Prostate gland (tissue), 2 donors: ENCODE data around the gene STOM. TPM values are rescaled to one million over a fixed set of nuclear protein-coding genes. Genes with fewer than 3 reads are reported as not detected.
A peak's percentile ranks its signal among the peaks of the same experiment; 100 is the strongest.

ENCODE experiments used
- DNase-seq: peaks from one replicate; pipeline ENCODE4 v3.0.0-alpha.2; 2019; ENCODE audit warnings: low spot score
- H3K27ac ChIP-seq, 2 donors: fragments of 200-600 bp; sonication (generic); 2 replicates each; pipeline ENCODE4 v1.5.1; 2017 to 2019
- H3K27me3 ChIP-seq: fragments of 200-600 bp; sonication (generic); replicated peaks from 2 replicates; pipeline ENCODE4 v1.5.1; 2019; ENCODE audit not compliant: insufficient read depth
- H3K36me3 ChIP-seq, 2 donors: fragments of 200-600 bp; sonication (generic); 1 replicate in 1 of 2; 2 replicates in 1 of 2; pipeline versions ENCODE4 v1.5.1 to v1.8.1; 2017 to 2019
- H3K4me1 ChIP-seq: fragments of 200-600 bp; sonication (generic); replicated peaks from 2 replicates; pipeline ENCODE4 v1.5.1; 2019
- H3K4me3 ChIP-seq, 2 donors: fragments of 200-600 bp; sonication (generic); 2 replicates each; pipeline ENCODE4 v1.5.1; 2017 to 2019
- H3K9me3 ChIP-seq: fragments of 200-600 bp; sonication (generic); 2 replicates; pipeline ENCODE4 v1.5.1; 2017
- POLR2A ChIP-seq: fragments of 450-650 bp; IDR thresholded peaks from one replicate; pipeline ENCODE4 v1.6.1; 2016; ENCODE audit warnings: antibody characterized with exemption, mild to moderate bottlenecking
- POLR2AphosphoS5 ChIP-seq: sonication (generic); formaldehyde crosslinking; IDR thresholded peaks from one replicate; pipeline ENCODE4 v1.6.1; 2017; ENCODE audit warnings: antibody characterized with exemption
- WGBS: methylation state at CpG from one replicate; pipeline ENCODE4 v1.1.5; 2018; 5-methylcytosine and 5-hydroxymethylcytosine counted together
- intact Hi-C: fragments of 100-400 bp; cut with DNase I; formaldehyde crosslinking; loops from one replicate; pipeline ENCODE4 v1.14.2; 2022
- total RNA-seq, 2 donors: library from RNA; depleted of rRNA; stranded (reverse); fragments of >200 nt; gene quantifications; one replicate each; pipeline ENCODE4 v1.1.0, GENCODE V29; 2016
- TF ChIP-seq, protein P1 (sequence below), 4 experiments: fragments of 200-600 bp in 2 of 4; fragments of 450-650 bp in 2 of 4; sonication (generic) in 2 of 4; IDR thresholded peaks; 1 replicate in 3 of 4; 2 replicates in 1 of 4; pipeline ENCODE4 v1.5.1; 2016 to 2019; ENCODE audit warnings: antibody characterized with exemption in 4 of 4, mild to moderate bottlenecking in 2 of 4, moderate library complexity in 2 of 4

Gene STOM
- total RNA-seq, 2 donors from 2014 or later, result 64.3 to 85.1 TPM

DNA sequence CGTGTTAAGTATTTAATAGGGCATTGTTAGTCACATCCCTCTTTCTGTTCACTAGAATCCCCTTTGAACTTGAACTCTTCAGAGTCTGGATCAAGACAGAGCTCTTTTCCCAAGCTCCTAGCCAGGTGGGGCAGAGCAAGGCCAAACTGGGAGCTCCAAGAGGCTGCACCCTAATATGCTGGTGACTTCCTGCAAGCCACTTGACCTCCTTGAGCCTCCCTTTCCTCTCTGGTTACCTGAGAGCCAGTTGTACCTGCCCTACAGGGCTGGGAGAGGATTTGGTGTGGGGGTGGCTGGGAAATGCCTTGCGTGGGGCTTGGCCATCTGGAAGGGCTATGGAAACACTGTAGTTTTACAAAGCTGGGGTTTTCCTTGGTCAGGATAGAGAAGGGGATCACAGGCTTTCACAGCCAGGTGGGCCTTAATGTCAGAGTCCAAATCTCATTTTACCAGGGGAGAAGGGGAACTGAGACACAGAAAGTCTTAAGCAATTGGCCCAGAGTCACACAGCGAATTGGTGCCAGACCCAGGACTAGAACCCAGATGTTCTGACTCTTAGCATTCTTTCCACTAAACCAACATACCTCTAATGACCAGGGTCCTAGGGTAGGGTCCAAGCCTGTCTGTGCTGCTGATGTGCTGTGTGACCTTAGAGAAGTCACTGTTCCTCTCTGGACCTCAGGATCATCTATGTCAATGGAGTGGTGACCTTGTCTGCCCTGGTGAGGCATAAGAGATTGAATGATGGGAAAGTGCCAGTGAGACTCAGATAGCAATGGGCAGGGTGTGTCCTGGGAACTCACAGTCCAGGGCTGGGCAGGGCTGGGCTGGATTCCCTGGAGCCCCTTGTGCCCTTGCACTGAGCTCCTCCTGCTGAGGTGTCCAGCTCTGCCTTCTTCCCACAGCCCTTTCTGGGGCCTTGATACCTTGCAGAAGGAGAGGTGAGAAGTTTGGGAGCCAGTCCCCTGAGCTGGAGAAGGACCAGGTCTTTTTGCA is 66.3 kb downstream of the STOM start:
- 86% methylated on average over 3 of the region's 3 CpGs for WGBS
- intact Hi-C loops, result no loop called here
- DNase-seq, result no peak
- H3K4me3 ChIP-seq, result no peak overlapping the region
- TF ChIP-seq, protein P1, sequence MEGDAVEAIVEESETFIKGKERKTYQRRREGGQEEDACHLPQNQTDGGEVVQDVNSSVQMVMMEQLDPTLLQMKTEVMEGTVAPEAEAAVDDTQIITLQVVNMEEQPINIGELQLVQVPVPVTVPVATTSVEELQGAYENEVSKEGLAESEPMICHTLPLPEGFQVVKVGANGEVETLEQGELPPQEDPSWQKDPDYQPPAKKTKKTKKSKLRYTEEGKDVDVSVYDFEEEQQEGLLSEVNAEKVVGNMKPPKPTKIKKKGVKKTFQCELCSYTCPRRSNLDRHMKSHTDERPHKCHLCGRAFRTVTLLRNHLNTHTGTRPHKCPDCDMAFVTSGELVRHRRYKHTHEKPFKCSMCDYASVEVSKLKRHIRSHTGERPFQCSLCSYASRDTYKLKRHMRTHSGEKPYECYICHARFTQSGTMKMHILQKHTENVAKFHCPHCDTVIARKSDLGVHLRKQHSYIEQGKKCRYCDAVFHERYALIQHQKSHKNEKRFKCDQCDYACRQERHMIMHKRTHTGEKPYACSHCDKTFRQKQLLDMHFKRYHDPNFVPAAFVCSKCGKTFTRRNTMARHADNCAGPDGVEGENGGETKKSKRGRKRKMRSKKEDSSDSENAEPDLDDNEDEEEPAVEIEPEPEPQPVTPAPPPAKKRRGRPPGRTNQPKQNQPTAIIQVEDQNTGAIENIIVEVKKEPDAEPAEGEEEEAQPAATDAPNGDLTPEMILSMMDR (IDR thresholded peaks at IDR 0.05), result no peak
- TF ChIP-seq POLR2A (no peak), POLR2AphosphoS5 (no peak)
- H3K27me3 ChIP-seq, result no peaks in the 10 kb centered on the region
- H3K4me1 ChIP-seq, result no peaks in the 10 kb centered on the region
- H3K9me3 ChIP-seq, result no peaks in the 10 kb centered on the region
- peak overlapping the region; percentile 40 to 55 for H3K27ac ChIP-seq
- H3K36me3 ChIP-seq, result no peaks in the 10 kb centered on the region

DNA sequence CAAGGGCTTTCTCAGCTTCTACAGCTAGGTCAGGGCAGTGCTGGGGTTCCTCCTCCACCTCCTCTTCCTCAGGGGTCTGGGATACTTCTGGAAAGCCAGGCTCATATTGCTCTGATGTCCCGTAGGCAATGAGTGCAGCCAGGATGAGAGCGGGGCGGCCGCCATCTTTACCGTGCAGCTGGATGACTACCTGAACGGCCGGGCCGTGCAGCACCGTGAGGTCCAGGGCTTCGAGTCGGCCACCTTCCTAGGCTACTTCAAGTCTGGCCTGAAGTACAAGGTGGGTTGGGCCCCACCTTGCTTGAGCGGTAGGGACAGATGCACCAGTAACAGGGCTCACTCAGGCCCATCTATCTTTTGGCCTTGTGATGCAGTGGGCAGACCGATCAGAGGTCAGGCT is 67.3 kb downstream of the STOM start:
- no peak for DNase-seq
- Histone ChIP-seq H3K4me3 (no peak overlapping the region), H3K4me1 (peaks cover 4% of the 10 kb centered on the region), H3K36me3 (no peaks in the 10 kb centered on the region), H3K9me3 (no peaks in the 10 kb centered on the region), H3K27me3 (no peaks in the 10 kb centered on the region), H3K27ac (peak overlapping the region; percentile 40 to 84)
- intact Hi-C loops, result no loop called here
- 95% methylated on average over 13 of the region's 13 CpGs for WGBS
- no peak for TF ChIP-seq POLR2A
- no peak for TF ChIP-seq POLR2AphosphoS5
- TF ChIP-seq, protein P1 (IDR thresholded peaks at IDR 0.05), result no peak

DNA sequence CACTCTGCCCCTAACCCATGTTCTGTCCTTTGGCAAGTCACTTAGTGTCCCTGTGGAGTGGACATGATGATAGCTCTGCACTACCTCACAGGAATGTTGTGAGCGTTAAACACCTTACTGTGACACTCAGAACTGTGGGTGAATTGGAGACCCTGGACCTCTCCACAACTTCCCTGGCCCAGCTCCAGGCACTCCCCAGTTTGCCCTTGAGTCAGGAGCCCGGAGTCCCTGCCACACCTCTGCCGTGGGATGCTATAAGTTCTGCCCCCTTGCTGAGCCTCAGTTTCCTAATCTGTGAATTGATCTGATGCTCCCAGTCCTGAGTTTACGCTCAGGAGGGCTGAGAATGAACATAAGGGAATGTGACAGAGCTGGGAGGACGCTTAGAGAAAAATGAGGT is 67.7 kb downstream of the STOM start:
- DNase-seq, result no peak
- peak overlapping the region; percentile 81 to 84 for H3K27ac ChIP-seq
- peaks cover 4% of the 10 kb centered on the region for H3K4me1 ChIP-seq
- WGBS, result 82% methylated on average over 5 of the region's 5 CpGs
- no peaks in the 10 kb centered on the region for H3K36me3 ChIP-seq
- H3K27me3 ChIP-seq, result no peaks in the 10 kb centered on the region
- no peak overlapping the region for H3K4me3 ChIP-seq
- TF ChIP-seq, protein P1 (IDR thresholded peaks at IDR 0.05), result no peak
- TF ChIP-seq POLR2AphosphoS5 (no peak), POLR2A (no peak)
- no peaks in the 10 kb centered on the region for H3K9me3 ChIP-seq
- intact Hi-C loops, result no loop called here

DNA sequence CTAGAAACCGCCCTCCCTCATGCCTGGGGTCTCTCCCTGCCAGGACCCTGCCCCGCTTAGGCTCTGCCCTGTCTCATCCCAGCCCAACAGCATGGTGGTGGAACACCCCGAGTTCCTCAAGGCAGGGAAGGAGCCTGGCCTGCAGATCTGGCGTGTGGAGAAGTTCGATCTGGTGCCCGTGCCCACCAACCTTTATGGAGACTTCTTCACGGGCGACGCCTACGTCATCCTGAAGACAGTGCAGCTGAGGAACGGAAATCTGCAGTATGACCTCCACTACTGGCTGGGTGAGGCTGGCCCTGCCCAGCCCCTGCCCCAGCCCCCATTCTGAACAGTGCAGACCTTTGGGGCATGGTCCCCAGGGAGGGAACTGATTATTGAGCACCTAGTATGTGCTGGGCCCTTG is 68.2 kb downstream of the STOM start:
- Histone ChIP-seq H3K36me3 (no peaks in the 10 kb centered on the region), H3K9me3 (no peaks in the 10 kb centered on the region), H3K4me3 (no peak overlapping the region), H3K27me3 (no peaks in the 10 kb centered on the region), H3K4me1 (peaks cover 4% of the 10 kb centered on the region), H3K27ac (peak overlapping the region; percentile 81 to 84)
- TF ChIP-seq, protein P1 (IDR thresholded peaks at IDR 0.05), result no peak
- no peak for TF ChIP-seq POLR2A
- TF ChIP-seq POLR2AphosphoS5, result no peak
- no peak for DNase-seq
- intact Hi-C loops, result no loop called here
- WGBS, result 92% methylated on average over 11 of the region's 11 CpGs
